Ammon's horn (tissue), 1 donor: ENCODE measurements around the gene PROKR1.

ENCODE experiments used
- DNase-seq: peaks from one replicate; pipeline ENCODE4 v3.0.0-alpha.2; 2016; ENCODE audit warnings: low spot score

The PROKR1 gene

GRCh38 chr2:68698567-68699377 lies 55.4 kb downstream of the PROKR1 start:
- DNase-seq, result no peak

GRCh38 chr2:68700560-68700959 lies 57.2 kb downstream of the PROKR1 start:
- DNase-seq, result no peak

- DNase-seq, result no peak
Observed at GRCh38 chr2:68706637-68707036, 63.3 kb downstream of the PROKR1 start.
